Measurements from ENCODE around the gene HBE1. TPM values are rescaled to one million over a fixed set of nuclear protein-coding genes. Genes with fewer than 3 reads are reported as not detected.

HBE1 gene
- total RNA-seq, 1 experiment from 2014 or later, result not detected

DNA sequence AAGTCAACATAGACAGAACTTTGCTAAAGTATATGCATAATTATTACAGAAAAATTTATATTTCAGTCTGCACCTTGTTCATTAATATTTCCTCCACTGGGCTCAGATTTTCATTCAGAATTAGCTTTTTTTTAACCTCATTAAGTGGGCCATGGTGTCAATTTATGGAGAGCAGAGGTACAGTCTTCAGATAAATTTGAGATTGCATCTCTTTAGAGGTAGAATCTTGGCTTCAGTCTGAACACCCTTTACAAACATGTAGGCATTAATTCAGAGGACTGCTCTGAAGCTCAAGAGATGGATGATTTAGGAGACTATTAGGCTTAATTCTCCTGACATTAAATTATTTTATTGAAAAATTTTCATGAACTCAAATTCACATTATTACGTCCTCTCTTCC, 39.5 kb downstream of the HBE1 start:
- TF ChIP-seq, protein P1, sequence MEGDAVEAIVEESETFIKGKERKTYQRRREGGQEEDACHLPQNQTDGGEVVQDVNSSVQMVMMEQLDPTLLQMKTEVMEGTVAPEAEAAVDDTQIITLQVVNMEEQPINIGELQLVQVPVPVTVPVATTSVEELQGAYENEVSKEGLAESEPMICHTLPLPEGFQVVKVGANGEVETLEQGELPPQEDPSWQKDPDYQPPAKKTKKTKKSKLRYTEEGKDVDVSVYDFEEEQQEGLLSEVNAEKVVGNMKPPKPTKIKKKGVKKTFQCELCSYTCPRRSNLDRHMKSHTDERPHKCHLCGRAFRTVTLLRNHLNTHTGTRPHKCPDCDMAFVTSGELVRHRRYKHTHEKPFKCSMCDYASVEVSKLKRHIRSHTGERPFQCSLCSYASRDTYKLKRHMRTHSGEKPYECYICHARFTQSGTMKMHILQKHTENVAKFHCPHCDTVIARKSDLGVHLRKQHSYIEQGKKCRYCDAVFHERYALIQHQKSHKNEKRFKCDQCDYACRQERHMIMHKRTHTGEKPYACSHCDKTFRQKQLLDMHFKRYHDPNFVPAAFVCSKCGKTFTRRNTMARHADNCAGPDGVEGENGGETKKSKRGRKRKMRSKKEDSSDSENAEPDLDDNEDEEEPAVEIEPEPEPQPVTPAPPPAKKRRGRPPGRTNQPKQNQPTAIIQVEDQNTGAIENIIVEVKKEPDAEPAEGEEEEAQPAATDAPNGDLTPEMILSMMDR (conservative IDR thresholded peaks at IDR 0.05), result no peak
- Histone ChIP-seq H3K9ac (ENCODE audit: extremely low read depth, insufficient read length, low read length) (no peak overlapping the region), H3K14ac (ENCODE audit: insufficient read depth, low read length) (no peak overlapping the region), H3K4ac (ENCODE audit: low read depth, low read length) (no peak overlapping the region), H2BK12ac (ENCODE audit: insufficient read length, low read depth, low read length) (no peak overlapping the region), H3K4me2 (ENCODE audit: insufficient read depth, insufficient read length, low read length) (no peak overlapping the region), H4K8ac (replicated peaks; ENCODE audit: insufficient read length, low read depth, low read length) (no peak overlapping the region), H4K91ac (ENCODE audit: insufficient read length, low read depth, low read length) (no peak overlapping the region), H3K18ac (ENCODE audit: insufficient read length, low read depth, low read length) (no peak overlapping the region), H3K79me1 (ENCODE audit: insufficient read depth, low read depth, low read length, poor library complexity, severe bottlenecking) (no peaks in the 10 kb centered on the region), H3K23ac (ENCODE audit: insufficient read length, low read depth, low read length) (no peak overlapping the region), H2BK5ac (ENCODE audit: insufficient read length, low read length) (no peak overlapping the region), H3K27ac (ENCODE audit: insufficient read length, low read depth, low read length) (no peak overlapping the region), H2BK120ac (ENCODE audit: low read depth, low read length, poor library complexity, severe bottlenecking) (no peak overlapping the region), H3T11ph (ENCODE audit: low read length) (no peak overlapping the region), H3K4me1 (ENCODE audit: insufficient read depth, low read length) (no peaks in the 10 kb centered on the region), H2BK15ac (ENCODE audit: low read depth, low read length) (no peak overlapping the region), H3K56ac (ENCODE audit: insufficient read length, low read depth, low read length) (no peak overlapping the region), H2BK20ac (ENCODE audit: low read depth, low read length, poor library complexity, severe bottlenecking) (no peak overlapping the region), H4K5ac (ENCODE audit: insufficient read length, low read depth, low read length) (no peak overlapping the region), H2AFZ (ENCODE audit: low read length) (no peak overlapping the region), H3K9me3 (ENCODE audit: control insufficient read depth, low read depth, low read length) (no peaks in the 10 kb centered on the region), H3K23me2 (ENCODE audit: insufficient read length, low read depth, low read length, poor library complexity, severe bottlenecking) (no peaks in the 10 kb centered on the region), H2AK5ac (ENCODE audit: insufficient read length, low read length) (no peak overlapping the region), H3K79me2 (ENCODE audit: insufficient read depth, low read length) (no peaks in the 10 kb centered on the region), H3K27me3 (ENCODE audit: insufficient read depth, low read length) (no peaks in the 10 kb centered on the region), H4K20me1 (ENCODE audit: control insufficient read depth, insufficient read depth, insufficient read length) (no peaks in the 10 kb centered on the region)
- no CpG with 5 or more reads among the region's 1 CpG for WGBS (ENCODE audit: extremely low coverage, insufficient read length, low lambda C conversion rate)
- H3K4me3 Mint-ChIP-seq, result no peak overlapping the region
- H3K36me3 Mint-ChIP-seq (ENCODE audit: insufficient read depth in 1 of 3, low read depth in 3 of 3), result no peaks in the 10 kb centered on the region
- peaks cover 2% of the 10 kb centered on the region for H3K27me3 Mint-ChIP-seq (ENCODE audit: low read depth)
- H3K27ac Mint-ChIP-seq, result no peak overlapping the region
- H3K9me3 Mint-ChIP-seq, result no peaks in the 10 kb centered on the region
- H3K4me1 Mint-ChIP-seq, result no peaks in the 10 kb centered on the region
- DNase-seq, result no peak

All from H9 (cell line).